Uterus (tissue), 2 donors: ENCODE data around the gene OR13C9.
"Not testable (repeated sequence)": the region's sequence is repeated elsewhere in the genome, so short reads cannot be mapped to it uniquely, and the experiment has no call there.

Experiments
- POLR2A ChIP-seq, 2 donors: fragments of 450-650 bp; IDR thresholded peaks; one replicate each; pipeline ENCODE4 v1.6.1; 2016; ENCODE audit warnings: antibody characterized with exemption in 2 of 2, mild to moderate bottlenecking in 1 of 2, moderate library complexity in 1 of 2
- TF ChIP-seq, protein P1 (sequence below), 4 experiments: fragments of 200-600 bp in 2 of 4; fragments of 450-650 bp in 2 of 4; sonication (generic) in 2 of 4; IDR thresholded peaks; one replicate each; pipeline ENCODE4 v1.5.1; 2016 to 2019; ENCODE audit warnings: antibody characterized with exemption in 4 of 4, mild to moderate bottlenecking in 2 of 4, moderate library complexity in 1 of 4

DNA sequence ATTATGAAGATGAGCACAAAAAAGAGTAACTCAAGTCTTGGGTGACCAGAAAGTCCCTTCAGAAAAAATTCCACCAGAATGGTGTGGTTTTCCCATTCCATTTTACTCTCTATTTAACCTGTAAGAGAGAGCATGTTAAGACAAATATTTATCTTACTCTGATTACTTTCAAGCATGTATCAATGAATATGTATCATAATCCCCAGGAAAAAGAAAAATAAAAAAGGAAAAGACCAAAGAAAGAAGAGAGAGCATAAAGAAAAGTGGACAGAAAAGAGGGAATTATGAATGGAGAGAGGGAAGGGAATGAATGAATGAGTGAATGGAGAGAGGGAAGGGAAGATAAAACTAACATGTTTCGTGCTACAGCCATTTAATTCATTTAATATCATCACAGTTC is 12.5 kb downstream of the OR13C9 start, which contains the start of gene OR13C2:
- TF ChIP-seq, protein P1, sequence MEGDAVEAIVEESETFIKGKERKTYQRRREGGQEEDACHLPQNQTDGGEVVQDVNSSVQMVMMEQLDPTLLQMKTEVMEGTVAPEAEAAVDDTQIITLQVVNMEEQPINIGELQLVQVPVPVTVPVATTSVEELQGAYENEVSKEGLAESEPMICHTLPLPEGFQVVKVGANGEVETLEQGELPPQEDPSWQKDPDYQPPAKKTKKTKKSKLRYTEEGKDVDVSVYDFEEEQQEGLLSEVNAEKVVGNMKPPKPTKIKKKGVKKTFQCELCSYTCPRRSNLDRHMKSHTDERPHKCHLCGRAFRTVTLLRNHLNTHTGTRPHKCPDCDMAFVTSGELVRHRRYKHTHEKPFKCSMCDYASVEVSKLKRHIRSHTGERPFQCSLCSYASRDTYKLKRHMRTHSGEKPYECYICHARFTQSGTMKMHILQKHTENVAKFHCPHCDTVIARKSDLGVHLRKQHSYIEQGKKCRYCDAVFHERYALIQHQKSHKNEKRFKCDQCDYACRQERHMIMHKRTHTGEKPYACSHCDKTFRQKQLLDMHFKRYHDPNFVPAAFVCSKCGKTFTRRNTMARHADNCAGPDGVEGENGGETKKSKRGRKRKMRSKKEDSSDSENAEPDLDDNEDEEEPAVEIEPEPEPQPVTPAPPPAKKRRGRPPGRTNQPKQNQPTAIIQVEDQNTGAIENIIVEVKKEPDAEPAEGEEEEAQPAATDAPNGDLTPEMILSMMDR (IDR thresholded peaks at IDR 0.05) = not testable (repeated sequence)
- TF ChIP-seq POLR2A (IDR thresholded peaks at IDR 0.05) = not testable (repeated sequence)
